ENCODE results near the gene IFNW1.
"Not testable (repeated sequence)": the region's sequence is repeated elsewhere in the genome, so short reads cannot be mapped to it uniquely, and the experiment has no call there.

The IFNW1 gene

DNA sequence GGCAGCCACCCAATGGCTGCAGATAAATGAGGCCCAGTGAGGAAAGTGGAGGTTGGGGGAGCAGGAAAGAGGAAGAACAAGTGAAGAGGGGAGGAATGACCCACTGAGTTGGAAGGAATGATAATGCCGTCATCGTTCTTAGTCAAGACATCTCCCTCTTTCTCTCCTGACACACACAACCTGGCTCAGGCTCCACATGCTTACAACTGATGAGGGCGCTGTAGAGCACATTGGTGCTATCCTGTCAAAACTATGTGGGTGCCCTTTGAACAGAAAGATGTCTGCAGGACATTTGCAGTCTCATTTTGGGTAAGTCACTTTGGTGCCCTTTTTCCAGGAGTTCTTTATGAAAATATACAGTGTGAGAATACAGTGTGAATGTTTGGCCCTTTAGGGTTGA, 5.9 kb downstream of the IFNW1 start:
- no peak for DNase-seq (ENCODE audit: low read depth in 1 of 2, low spot score in 1 of 2)
- no peaks in the 10 kb centered on the region for H3K27me3 ChIP-seq (ENCODE audit: insufficient read depth, poor library complexity, severe bottlenecking)
- no peak overlapping the region for H3K4me3 ChIP-seq (replicated peaks; ENCODE audit: insufficient read depth, low read length)
- TF ChIP-seq, protein P1, sequence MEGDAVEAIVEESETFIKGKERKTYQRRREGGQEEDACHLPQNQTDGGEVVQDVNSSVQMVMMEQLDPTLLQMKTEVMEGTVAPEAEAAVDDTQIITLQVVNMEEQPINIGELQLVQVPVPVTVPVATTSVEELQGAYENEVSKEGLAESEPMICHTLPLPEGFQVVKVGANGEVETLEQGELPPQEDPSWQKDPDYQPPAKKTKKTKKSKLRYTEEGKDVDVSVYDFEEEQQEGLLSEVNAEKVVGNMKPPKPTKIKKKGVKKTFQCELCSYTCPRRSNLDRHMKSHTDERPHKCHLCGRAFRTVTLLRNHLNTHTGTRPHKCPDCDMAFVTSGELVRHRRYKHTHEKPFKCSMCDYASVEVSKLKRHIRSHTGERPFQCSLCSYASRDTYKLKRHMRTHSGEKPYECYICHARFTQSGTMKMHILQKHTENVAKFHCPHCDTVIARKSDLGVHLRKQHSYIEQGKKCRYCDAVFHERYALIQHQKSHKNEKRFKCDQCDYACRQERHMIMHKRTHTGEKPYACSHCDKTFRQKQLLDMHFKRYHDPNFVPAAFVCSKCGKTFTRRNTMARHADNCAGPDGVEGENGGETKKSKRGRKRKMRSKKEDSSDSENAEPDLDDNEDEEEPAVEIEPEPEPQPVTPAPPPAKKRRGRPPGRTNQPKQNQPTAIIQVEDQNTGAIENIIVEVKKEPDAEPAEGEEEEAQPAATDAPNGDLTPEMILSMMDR (IDR thresholded peaks at IDR 0.05; ENCODE audit: insufficient read depth, low read length): no peak
- TF ChIP-seq, protein P2, sequence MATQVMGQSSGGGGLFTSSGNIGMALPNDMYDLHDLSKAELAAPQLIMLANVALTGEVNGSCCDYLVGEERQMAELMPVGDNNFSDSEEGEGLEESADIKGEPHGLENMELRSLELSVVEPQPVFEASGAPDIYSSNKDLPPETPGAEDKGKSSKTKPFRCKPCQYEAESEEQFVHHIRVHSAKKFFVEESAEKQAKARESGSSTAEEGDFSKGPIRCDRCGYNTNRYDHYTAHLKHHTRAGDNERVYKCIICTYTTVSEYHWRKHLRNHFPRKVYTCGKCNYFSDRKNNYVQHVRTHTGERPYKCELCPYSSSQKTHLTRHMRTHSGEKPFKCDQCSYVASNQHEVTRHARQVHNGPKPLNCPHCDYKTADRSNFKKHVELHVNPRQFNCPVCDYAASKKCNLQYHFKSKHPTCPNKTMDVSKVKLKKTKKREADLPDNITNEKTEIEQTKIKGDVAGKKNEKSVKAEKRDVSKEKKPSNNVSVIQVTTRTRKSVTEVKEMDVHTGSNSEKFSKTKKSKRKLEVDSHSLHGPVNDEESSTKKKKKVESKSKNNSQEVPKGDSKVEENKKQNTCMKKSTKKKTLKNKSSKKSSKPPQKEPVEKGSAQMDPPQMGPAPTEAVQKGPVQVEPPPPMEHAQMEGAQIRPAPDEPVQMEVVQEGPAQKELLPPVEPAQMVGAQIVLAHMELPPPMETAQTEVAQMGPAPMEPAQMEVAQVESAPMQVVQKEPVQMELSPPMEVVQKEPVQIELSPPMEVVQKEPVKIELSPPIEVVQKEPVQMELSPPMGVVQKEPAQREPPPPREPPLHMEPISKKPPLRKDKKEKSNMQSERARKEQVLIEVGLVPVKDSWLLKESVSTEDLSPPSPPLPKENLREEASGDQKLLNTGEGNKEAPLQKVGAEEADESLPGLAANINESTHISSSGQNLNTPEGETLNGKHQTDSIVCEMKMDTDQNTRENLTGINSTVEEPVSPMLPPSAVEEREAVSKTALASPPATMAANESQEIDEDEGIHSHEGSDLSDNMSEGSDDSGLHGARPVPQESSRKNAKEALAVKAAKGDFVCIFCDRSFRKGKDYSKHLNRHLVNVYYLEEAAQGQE (IDR thresholded peaks at IDR 0.05; ENCODE audit: insufficient replicate concordance, low read depth): no peak
- TF ChIP-seq GABPA (IDR thresholded peaks at IDR 0.05; ENCODE audit: low read depth) (no peak), POLR2AphosphoS5 (IDR thresholded peaks at IDR 0.05; ENCODE audit: low read depth) (no peak), SPI1 (IDR thresholded peaks at IDR 0.05; ENCODE audit: borderline replicate concordance, low read depth) (no peak)
- no peak overlapping the region for H3K27ac ChIP-seq (replicated peaks)

DNA sequence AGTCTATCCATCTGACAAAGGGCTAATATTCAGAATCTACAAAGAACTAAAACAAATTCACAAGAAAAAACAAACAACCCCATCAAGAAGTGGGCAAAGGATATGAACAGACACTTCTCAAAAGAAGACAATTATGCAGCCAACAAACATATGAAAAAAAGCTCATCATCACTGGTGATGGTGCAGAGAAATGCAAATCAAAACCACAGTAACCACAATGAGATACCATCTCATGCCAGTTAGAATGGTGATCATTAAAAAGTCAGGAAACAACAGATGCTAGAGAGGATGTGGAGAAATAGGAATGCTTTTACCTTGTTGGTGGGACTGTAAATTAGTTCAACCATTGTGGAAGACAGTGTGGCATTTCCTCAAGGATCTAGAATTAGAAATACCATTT, 13.4 kb downstream of the IFNW1 start:
- not testable (repeated sequence) for H3K27me3 ChIP-seq (ENCODE audit: insufficient read depth, poor library complexity, severe bottlenecking); DNase-seq (ENCODE audit: low read depth in 1 of 2, low spot score in 1 of 2); H3K4me3 ChIP-seq (replicated peaks; ENCODE audit: insufficient read depth, low read length); H3K27ac ChIP-seq (replicated peaks)

DNA sequence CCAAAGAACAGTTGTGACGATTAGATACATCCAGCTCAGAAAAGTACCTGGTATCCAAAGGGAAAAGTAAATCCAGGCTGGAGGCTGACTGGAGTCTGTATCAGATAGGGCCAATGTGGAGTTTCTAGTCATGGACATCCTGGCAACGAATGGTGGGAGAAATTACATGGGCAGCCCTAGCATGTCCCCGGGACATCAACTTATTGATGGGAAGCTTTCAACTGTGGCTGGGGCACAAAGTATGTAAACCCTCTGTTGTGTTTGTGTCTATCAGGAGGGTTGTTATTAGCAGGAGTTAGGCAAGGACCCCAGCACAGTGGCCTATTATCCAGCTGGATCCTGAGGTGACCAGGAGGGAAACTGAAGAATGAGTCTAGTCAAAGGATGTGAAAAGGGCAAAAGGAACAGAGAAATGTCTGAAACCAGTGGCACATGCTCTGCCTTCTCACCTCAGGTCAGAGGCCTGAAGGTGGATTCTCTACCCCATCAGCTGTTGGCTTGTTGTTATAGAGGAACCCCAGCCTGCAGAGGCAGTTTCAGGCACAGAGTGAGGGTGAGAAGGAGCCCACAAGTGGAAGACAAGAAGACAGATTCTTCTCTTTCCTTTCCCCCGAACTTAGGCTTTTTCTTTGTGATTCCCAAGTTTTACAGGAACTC, 19.9 kb downstream of the IFNW1 start:
- no peak for DNase-seq (ENCODE audit: low read depth in 1 of 2, low spot score in 1 of 2)
- no peaks in the 10 kb centered on the region for H3K27me3 ChIP-seq (ENCODE audit: insufficient read depth, poor library complexity, severe bottlenecking)
- TF ChIP-seq, protein P2 (IDR thresholded peaks at IDR 0.05; ENCODE audit: insufficient replicate concordance, low read depth): no peak
- TF ChIP-seq, protein P1 (IDR thresholded peaks at IDR 0.05; ENCODE audit: insufficient read depth, low read length): no peak
- TF ChIP-seq POLR2AphosphoS5 (IDR thresholded peaks at IDR 0.05; ENCODE audit: low read depth) (no peak), SPI1 (IDR thresholded peaks at IDR 0.05; ENCODE audit: borderline replicate concordance, low read depth) (no peak), GABPA (IDR thresholded peaks at IDR 0.05; ENCODE audit: low read depth) (no peak)
- no peak overlapping the region for H3K4me3 ChIP-seq (replicated peaks; ENCODE audit: insufficient read depth, low read length)
- no peak overlapping the region for H3K27ac ChIP-seq (replicated peaks)

DNA sequence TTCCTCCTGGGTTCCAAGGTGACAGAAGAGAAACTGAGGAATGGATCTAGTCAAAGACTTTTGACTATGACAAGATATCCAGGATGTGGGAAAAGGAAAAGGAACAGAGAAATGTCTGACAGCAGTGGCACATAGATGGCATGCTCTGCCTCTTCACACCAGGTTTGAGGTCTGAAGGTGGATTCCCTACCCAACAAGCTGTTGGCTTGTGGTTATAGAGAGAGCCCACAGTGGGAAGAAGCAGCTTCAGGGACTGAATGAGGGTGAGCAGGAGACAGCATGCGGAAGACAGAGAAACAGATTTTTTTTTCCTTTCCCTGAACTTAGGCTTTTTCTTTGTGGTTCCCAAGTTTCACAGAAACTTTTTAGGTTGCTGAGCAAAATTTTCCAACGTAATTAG, 20.6 kb downstream of the IFNW1 start:
- no peak overlapping the region for H3K4me3 ChIP-seq (replicated peaks; ENCODE audit: insufficient read depth, low read length)
- TF ChIP-seq, protein P2 (IDR thresholded peaks at IDR 0.05; ENCODE audit: insufficient replicate concordance, low read depth): no peak
- TF ChIP-seq SPI1 (IDR thresholded peaks at IDR 0.05; ENCODE audit: borderline replicate concordance, low read depth): no peak

More for the DNA sequence above, 20.6 kb downstream of the IFNW1 start:
- DNase-seq (ENCODE audit: low read depth in 1 of 2, low spot score in 1 of 2): no peak
- Histone ChIP-seq H3K27me3 (ENCODE audit: insufficient read depth, poor library complexity, severe bottlenecking) (no peaks in the 10 kb centered on the region), H3K27ac (replicated peaks) (no peak overlapping the region)

All from HL-60 (cell line).